Cortex of kidney (tissue), 1 donor: ENCODE data around the gene BRME1.
"Not testable (repeated sequence)": the region's sequence is repeated elsewhere in the genome, so short reads cannot be mapped to it uniquely, and the experiment has no call there.

Source experiments
- DNase-seq: peaks from one replicate; lab custom pipeline; 2025; lab: John Stamatoyannopoulos, UW

The BRME1 gene

DNA sequence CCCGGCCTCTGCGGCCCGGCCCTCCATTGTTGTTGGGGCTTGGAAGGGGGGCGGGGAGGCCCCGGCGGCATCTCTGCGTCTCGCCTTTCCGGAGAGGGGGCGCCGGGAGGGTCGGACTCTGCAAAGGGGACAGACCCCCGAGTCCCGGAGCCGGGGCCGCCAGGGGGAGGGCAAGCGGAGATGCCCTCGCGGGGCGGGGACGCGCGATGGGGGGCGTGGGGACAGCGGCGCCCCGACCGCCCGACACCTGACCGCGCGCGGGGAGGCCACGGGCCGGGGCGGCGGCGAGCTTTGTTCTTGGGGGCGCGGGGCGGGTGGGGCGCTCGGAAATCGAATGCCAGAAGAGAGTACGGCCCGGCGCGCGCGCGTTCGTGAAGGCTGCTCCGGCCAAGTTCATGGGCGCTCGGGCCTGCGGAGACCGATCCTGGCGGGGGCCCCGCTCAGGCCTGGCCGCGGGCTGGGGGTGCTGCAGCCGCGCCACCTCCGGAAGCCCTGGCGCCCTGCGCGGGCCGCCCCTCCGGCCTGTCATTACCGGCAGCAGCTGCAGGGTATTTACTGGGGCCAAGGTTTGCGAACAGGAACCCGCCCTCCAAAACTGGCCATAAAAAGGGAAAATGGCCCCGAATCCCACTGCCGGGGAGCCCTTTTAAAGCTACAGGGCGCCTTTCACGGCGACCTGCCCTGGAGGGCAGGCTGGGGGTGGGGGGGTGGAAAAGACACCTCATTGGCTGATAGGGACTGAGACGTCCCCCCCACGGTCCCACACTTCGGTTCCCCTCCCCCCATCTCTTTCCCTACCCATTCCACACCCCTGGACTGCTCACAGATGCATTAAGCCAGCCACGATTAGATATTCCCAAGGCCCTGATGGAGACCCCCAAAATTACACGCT, 40.1 kb downstream of the BRME1 start:
- DNase-seq = no peak

DNA sequence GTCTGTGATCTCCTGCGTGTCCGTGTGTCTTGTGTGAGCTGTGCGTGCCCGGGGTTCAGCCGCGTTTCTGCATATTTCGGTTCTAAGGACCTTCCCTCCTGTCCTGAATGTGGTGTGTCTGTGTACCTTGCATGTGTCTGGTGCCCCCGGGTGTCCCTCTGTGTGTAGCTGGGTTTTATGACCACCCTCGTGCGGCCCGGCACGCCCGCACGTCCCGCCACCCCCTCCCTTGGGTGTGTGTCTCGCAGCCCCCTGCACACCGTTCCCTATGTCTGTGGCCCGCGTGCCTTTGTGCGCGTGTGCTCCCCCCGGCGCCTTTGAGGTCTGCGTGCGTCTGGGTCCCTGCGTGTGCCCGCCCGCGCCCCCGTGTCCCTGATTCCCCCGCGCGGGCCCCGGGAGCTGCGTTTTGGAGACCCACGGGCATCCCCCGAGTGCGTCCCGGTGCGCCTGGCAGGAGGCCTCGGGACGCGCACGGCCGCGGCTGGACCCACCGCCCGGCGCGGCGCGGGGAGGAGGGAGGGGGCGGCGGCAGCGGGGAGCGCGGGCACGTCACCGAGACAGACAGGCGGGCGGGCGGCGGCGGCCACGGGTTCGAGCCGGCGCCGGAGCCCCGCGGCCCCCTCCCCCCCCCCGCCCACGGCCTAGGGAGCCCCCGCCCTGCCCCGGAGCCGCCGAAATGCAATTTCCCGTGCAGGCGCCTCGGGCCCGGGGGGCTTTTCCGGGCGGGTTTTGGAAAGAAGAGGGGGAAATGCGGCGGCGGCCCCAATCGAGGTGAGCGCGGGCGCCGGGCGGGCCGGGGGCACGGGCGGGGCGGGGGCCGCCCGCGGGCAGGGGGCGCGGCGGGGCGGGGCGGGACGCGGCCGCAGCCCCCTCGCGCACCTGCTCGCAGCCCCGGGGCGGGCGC, 41.0 kb downstream of the BRME1 start:
- DNase-seq = no peak

- no peak for DNase-seq
Observed at GRCh38 chr19:13864046-13864666, 41.8 kb downstream of the BRME1 start.

GRCh38 chr19:13861714-13862531, 44.0 kb downstream of the BRME1 start:
- no peak for DNase-seq

DNA sequence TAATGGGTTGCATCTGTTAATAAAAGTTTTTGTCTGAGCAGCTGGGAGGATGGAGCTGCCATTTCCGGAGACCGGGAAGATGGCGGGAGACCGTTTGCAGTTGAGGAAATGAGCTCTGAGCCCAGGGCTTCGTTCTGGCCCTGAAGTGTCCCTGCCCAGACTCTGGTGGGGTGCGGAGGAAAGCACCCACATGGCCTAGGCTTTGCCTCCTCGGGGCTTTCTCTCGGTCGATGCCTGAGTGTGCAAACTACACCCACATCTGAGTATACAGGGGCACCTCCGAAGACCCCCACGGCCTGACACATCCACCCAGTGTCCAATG, 44.6 kb downstream of the BRME1 start:
- no peak for DNase-seq

DNA sequence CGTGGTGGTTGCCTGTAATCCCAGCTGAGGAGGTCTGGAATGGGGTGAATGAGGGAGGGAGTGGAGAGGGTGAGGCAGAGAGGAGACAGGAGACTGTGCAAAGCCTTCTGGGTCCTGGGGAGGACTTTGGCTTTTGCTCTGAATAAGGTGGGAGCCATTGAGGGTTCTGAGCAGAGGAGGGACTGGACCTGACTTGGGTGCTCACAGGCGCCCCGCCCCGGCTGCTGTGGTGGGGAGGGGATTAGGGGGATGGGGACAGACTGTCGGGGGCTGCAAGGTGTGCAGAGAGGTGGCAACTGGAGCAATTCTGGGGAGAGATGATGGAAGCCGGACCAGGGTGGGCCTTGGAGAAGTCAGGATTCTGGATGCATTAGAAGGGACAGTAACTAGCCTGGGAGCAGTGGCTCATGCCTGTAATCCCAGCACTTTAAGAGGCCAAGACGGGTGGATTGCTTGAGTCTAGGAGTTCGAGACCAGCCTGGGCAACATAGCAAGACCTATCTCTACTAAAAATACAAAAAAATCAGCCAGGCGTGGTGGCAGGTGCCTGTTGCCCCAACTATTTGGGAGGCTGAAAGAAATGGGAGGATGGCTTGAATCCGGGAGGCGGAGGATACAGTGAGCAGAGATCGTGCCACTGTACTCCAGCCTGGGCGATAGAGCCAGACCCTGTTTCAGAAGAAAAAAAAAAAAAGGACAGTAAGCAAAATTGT, 45.1 kb downstream of the BRME1 start:
- DNase-seq = no peak

- DNase-seq = no peak
Observed at GRCh38 chr19:13859361-13859880, 46.5 kb downstream of the BRME1 start.

- no peak for DNase-seq
Observed at GRCh38 chr19:13856497-13856896, 49.4 kb downstream of the BRME1 start.

DNA sequence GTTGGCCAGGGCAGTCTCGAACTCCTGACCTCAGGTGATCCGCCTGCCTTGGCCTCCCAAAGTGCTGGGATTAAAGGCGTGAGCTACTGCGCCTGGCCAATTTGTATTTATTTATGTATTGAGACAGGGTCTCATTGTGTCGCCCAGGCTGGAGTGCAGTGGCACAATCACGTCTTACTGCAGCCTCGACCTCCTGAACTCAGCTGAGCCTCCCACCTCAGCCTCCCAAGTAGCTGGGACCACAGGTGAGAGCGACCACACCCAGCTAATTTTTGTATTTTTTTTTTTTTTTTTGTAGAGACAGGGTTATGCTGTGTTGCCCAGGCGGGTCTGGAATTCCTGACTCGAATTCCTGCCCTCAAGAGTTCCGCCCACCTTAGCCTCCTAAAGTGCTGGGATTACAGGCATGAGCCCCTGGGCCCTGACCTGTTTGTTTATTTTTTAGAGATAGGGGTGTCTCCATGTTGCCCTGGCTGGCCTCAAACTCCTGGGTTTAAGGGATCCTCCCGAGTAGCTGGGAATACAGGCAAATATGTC, 53.7 kb downstream of the BRME1 start:
- DNase-seq = not testable (repeated sequence)

DNA sequence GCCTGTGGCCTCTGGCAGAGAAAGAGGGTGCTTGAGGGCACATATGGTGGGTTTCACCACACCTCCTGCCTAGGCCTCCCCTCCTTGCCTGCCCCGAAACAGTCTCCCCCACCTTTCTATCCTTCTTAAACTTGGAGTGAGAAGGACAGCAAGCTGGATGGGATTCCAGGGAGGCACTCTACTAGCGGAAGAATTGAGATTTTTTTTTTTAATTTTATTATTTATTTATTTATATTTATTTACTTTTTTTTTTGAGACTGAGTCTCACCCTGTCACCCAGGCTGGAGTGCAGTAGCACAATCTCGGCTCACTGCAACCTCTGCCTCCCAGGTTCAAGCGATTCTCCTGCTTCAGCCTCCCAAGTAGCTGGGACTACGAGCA, 54.2 kb downstream of the BRME1 start:
- not testable (repeated sequence) for DNase-seq

DNA sequence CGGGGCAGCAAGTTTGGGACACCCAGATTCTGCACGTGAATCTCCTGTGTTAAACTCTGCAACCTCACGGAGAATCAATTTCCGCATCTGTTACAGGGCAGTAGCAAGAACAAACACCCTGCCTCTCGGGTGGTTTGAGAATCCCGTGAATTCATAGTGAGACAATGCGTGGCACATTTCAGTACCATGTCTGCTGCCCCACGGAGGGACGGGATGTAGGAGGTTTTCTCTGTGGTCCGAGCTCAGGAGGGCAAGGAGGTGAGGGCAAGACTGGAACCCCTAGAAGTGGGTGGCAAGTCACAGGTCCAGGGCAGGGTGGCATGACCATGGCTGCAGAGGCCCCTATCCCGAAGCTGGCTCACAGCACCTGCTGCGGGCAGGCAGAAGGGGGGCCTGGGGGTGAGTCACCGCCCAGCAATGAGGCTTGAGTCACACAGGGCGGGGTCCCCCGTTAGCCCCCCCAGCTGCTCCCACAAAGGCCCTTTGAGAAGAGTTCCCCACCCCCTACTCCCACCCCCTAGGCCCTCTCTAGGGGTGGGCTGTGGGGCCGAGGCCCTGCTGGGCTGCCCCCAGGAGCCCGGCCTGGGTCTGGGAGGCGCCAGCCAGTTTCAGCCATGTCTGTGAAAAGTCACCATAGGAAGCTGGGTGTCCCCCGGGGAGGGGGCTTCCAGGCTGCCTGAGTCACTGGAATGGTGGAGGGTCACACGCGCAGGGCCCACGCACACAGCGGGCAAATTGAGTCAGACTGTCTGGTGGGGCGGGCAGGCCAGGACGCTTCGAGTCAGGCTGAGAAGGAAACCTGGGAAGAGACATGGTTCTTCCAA, 54.8 kb downstream of the BRME1 start:
- DNase-seq = no peak

DNA sequence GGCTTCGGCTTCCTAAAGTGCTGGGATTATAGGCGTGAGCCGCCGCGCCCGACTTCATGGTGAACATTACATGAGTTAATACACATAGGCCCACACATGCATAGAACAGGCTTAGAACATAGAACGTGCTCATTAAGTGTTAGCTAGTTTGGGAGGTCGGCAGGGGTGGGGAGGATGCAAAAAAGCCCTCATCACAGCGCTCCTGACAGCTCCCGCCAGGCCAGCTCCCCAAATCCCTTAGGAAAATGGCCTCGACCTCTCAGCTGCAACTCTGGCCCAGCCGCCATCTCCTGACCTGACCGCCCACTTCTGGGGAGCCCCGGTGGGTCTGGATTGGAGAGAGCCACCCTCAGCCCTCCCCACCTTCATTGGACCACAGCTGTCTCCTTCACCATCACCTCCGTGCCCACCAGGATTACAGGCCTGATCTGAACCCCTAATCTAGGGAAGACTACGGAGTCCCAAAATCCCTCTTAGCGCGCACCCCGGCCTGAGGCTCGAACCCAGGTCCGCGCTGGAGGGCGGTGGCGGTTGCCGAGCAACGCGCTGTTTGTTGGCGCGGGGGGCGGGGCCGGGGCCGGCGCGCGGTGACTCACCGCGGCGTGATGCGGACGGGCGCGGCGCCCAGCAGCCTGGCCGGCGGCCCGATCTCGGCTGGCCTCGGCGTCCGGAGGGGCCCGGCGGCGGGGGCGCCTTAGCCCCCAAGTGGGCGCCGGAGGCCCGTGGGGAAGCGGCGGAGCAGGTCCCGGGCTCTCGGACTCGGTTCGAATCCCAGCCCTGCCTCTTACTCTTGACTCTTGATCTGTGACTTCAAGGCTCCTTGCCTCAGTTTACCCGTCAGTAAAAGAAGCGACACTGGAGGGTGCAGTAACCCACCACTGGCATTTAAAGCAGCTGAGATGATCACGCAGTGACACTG, 55.7 kb downstream of the BRME1 start:
- no peak for DNase-seq

DNA sequence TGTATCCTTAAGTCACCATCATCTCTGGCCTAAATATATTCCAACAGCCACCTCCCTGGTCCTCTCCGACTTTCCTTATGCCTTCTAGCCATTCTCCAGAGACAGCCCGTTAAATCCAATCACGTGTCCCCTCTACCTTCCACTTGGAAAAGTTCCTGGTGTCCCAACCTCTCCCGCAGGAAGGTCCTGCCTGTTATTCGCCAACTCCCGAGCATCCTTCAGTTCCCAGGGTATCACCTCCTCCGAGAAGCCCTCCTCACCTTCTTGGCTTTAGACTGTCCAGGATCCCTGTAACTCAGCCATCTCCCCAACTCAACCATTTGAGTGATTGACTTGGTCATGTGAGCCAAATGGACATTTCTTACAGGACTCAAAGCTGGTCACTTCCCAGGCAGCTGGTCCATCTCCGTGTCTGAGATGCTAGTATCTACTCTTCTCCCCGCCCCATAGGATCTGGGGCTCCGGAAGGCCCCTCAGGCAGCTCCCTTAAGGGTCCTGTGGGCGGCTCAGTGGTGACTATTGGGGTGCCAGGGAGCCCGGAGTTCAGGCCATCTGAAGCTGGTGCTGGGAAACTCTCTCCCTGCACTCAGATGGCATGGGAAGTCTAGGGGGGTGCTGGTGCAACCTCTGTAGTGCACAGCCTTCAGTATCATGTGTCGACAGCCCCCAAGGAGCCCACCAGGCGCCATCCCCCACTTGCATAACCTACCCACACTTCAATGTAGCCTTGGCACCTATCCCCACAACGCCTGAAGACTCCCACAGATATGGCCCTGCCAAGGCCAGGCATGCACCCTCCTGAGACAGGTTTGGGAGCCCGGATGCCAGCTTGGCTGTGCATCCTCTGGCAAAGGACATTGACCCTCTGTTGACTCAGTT, 56.9 kb downstream of the BRME1 start:
- no peak for DNase-seq

GRCh38 chr19:13848340-13848677, 57.6 kb downstream of the BRME1 start:
- DNase-seq = no peak

DNA sequence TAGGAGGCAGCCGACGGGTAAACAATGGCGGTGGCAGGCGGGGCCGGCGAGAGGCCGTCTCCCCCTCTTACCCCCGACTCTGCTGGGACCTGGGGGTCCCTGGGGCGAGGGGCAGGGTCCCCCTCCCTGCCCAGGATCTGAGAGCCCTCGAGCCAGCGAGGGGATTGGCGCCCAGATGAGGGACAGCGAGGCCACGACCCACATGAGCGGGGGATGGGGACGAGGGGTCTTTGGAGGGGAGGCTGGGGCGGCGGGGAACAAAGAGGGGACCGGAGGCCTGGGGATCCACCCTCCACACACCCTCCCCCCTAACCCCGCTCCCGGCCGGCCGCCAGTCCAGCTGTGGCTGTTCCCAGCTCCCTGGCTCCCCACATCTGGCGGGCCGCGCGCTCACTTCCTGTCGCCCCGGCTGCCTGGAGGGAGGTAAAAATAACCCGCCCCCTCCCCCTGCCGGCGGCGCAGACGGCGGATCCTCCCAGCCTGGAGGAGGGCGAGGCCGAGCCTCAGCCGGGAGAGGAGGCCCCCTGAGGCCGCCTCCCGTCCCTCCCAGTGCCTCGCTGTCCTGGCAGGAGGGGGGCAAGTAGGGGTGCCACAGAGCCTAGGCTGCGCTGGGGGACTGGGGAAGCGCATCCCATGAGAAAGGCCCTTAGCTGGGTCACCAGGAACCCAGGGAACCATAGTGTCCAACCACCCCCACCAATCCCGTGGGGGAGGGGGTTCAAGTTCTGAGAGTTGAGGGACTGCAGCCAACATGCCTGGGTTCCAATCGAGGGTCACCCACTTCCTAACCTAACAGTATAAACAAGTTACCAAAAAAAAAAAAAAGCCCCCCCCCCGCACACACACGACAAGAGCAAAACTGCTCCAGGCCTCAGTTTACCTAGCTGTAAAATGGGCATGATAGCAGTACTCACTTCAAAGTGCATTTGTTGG, 58.2 kb downstream of the BRME1 start:
- DNase-seq = no peak

DNA sequence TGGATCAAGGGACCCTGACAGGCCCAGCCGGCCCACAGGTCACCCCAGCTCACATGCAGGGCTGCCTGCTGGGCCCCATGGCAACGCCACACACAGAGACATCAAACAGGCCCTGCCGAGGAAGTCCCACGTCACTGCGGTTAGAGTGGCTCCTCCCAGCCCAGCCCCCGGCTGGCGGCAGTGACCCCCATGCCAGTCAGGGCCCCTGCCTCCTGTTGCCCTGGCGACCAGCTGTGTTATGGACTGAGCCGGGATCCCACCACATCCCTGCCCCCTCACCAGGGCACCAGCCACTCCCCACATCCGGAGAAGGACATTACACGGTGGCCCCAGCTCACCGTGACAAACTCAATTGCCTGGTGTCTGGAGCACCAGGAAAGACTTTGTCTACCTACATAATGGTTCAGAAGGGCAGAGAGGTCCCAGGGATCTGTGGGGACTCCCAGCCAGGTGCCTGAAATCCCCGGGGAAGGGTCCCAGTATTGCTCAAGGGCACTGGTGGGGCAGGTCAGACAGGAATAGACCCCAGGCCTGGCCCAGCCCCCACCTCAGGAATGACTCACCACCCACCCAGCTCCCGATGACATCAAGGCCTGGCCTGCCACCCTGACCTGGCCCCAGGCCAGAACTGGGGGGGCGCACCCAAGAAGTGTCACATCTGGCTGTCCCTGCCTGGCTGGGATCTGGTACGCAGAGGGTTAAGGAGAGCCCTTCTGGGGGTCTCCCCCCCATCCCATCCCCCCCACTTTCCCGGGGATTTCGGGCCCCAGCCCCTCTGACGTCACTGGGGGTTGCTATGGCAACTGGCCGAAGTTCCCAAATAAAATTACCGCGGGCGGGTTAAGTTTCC, 59.1 kb downstream of the BRME1 start:
- no peak for DNase-seq
